ENCODE results near the gene FASN.
"Not testable (repeated sequence)": the region's sequence is repeated elsewhere in the genome, so short reads cannot be mapped to it uniquely, and the experiment has no call there.

FASN gene

GRCh38 chr17:82041144-82041814 lies 56.8 kb downstream of the FASN start:
- no peak for DNase-seq (ENCODE audit: low read depth)

GRCh38 chr17:82039695-82040299 lies 58.2 kb downstream of the FASN start:
- no peak for DNase-seq (ENCODE audit: low read depth)

GRCh38 chr17:82038796-82039409 lies 59.1 kb downstream of the FASN start:
- DNase-seq (ENCODE audit: low read depth): not testable (repeated sequence)

GRCh38 chr17:82037889-82038195 lies 60.2 kb downstream of the FASN start:
- DNase-seq (ENCODE audit: low read depth): no peak

GRCh38 chr17:82037092-82037888 lies 60.7 kb downstream of the FASN start, which contains the start of gene DCXR:
TSS of gene DCXR (minus strand) at chr17:82037697. CDS start at chr17:82037682, 15 bp downstream.
- DNase-seq (ENCODE audit: low read depth): peak; percentile 86

GRCh38 chr17:82036634-82037091 lies 61.4 kb downstream of the FASN start:
- DNase-seq (ENCODE audit: low read depth): no peak

GRCh38 chr17:82035956-82036633 lies 61.9 kb downstream of the FASN start:
- no peak for DNase-seq (ENCODE audit: low read depth)

- DNase-seq (ENCODE audit: low read depth): no peak
Measured at GRCh38 chr17:82035488-82035887, 62.5 kb downstream of the FASN start.

GRCh38 chr17:82034371-82035011 lies 63.5 kb downstream of the FASN start:
- no peak for DNase-seq (ENCODE audit: low read depth)

GRCh38 chr17:82033359-82034085 lies 64.5 kb downstream of the FASN start:
- no peak for DNase-seq (ENCODE audit: low read depth)

GRCh38 chr17:82031885-82032627 lies 66.0 kb downstream of the FASN start:
- DNase-seq (ENCODE audit: low read depth): no peak

- DNase-seq (ENCODE audit: low read depth): no peak
Measured at GRCh38 chr17:82031303-82031884, 66.6 kb downstream of the FASN start, which contains the start of gene RAC3. TSS of gene RAC3 (plus strand) at chr17:82031678. CDS start at chr17:82031762, 84 bp downstream.

GRCh38 chr17:82030470-82031302 lies 67.3 kb downstream of the FASN start:
- peak; percentile 84 for DNase-seq (ENCODE audit: low read depth)

GRCh38 chr17:82029990-82030469 lies 68.0 kb downstream of the FASN start:
- DNase-seq (ENCODE audit: low read depth): no peak

- no peak for DNase-seq (ENCODE audit: low read depth)
Measured at GRCh38 chr17:82029391-82029790, 68.6 kb downstream of the FASN start.

GRCh38 chr17:82028966-82029365 lies 69.1 kb downstream of the FASN start:
- no peak for DNase-seq (ENCODE audit: low read depth)

All from CMK (cell line).